ENCODE data around the gene LMO1.

LMO1 gene

DNA sequence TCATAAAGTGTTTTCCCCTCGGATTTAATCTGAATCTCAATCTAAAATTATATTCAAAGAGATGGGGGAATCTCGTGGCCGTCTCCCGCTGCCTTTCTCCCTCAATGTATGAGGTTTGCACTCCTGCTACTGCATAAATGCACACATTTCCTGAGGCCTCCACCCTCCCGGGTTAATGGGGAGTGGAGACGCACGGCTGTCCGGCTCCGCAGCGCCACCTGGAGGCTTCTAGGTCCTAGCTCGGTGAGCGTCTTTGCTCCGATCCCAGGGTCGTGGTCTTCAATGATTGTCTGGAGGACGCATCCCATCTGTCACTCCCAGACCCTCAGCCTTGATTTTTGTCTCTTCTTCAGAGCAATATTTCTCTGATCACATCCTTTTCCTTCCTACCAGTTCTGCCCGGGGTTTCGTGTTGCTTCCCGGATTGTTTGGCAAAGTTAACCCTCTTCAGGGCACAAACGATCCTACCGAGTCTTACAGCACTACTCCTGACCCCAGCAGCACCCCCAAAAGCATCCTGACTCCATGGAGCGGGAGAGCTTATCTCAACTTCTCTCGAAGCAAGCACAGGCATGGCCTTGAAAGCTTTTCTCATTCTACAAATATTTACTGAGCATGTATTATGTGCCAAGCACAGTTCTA, at the start of gene LMO1:
Gene LMO1, minus strand, starts transcription at position 110 of the 642 bp plus-strand sequence. CDS start 516 bp downstream, outside the sequence.
- peak; percentile 91 for DNase-seq

DNA sequence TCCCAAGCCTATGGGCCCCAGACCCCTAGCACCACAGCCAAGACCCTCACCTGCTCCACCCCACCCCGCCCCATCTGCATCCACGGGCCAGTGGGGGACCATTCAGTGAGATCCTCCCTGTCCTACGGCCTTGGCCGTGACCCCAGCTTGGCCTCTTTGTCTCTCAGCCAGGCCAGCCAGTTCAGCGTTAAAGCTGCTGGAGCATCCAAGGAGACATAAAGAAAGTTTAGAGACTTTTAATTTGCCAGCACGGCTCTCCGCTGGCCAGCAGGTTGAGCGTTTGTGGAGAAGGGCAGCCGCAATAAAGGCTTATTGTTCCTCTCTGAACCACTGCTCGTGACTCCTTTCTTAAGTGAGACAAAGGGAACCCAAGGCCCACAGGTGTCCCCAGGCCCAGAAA, 49.3 kb upstream of the LMO1 start:
- DNase-seq = no peak

DNA sequence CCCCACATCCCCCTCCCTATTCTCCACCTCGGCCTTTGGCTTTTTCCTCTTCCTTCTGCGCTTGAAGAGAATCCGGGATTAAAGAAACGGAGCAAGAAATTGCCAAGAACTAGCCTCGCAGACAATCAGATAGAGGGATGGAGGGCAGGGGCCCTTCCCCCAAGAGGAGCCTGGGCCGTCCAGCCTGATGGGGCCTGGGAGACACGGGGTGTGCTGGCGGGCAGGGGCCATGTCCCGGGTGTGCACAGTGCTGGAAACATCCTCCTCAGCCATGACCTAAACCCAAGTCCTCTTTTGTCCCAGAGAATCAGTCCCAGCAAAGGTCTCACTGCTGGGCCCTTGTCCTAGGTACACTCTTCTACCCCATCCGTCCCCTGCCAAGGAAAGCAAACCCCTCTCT, 47.7 kb upstream of the LMO1 start:
- DNase-seq = no peak

GRCh38 chr11:8310743-8311298, 47.1 kb upstream of the LMO1 start:
- DNase-seq = no peak

DNA sequence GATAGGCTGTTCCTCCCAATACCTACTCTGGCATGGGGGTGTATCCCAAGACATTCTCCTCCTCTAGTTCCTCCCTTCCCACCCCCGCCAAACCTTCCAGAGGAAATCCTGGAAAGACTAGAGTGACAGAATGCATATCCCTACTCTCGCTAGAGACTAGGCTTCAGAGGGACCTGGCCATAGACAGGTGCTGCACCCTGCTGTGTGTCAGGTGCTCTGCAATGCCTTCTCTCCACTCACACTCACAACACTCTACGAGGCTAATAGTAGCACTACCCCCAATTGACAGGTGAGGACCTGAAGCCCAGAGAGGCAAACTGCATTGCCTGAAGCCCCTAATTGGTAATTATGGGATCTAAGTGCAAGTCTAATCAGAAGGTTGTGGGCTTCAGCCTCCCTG, 46.2 kb upstream of the LMO1 start:
- no peak for DNase-seq

GRCh38 chr11:8309311-8309710, 45.6 kb upstream of the LMO1 start:
- no peak for DNase-seq

- DNase-seq = no peak
These were observed 43.9 kb upstream of the LMO1 start for GRCh38 chr11:8307601-8308000.

DNA sequence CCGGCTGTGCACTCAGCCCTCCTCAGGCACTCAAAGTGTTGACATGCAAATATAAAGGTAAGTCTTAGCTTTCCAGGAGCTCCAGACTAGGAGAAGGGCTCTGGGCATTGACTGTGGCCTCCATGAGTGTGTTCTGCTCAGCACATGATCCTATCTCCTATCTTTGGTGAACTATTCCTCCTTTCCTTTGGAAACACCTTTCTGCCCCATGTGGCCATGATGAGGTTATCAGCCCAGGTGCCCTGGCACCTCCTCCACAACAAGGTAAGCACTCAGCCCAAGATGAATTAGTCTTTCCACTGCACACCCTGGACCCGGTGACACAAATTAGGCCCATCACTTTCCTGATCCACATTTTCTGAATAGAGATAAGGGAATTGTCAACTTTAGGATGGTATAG, 37.9 kb upstream of the LMO1 start:
- no peak for DNase-seq

- DNase-seq = no peak
These were observed 35.4 kb upstream of the LMO1 start for GRCh38 chr11:8298801-8299786.

- DNase-seq = no peak
These were observed 34.2 kb upstream of the LMO1 start for GRCh38 chr11:8297781-8298440.

GRCh38 chr11:8296872-8297271, 33.2 kb upstream of the LMO1 start:
- DNase-seq = no peak

DNA sequence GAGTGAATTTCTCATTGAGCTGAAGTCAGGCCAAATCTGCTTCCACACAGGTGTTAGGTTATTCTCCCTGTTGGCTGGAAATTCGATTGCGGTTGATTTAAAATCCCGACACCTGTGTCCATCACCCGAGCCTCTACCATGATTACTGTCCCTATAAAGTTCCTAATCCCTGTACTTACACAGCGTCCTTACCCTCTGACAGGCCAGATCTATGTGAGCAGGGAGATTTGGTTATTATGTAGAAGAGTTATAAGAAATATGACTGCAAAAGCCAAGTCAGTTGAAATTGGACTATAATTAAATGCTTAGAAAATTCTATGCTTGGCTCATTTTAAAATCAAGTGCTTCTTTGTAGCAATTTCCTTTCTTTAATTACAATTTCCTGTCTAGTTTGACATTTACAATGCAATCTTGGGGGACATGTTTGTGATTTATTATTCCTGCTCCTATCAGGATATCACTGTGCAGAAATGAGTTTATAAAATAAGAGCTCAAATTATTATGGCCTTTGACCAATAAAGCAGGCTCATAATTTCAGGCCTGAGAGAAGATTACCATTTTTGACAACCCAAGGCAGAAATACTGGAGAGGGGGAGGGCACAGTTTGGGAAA, 32.5 kb upstream of the LMO1 start:
- DNase-seq = no peak

- no peak for DNase-seq
These were observed 30.7 kb upstream of the LMO1 start for GRCh38 chr11:8294251-8294935.

GRCh38 chr11:8293171-8293570, 29.5 kb upstream of the LMO1 start:
- no peak for DNase-seq

GRCh38 chr11:8292351-8292750, 28.7 kb upstream of the LMO1 start:
- DNase-seq = no peak

DNA sequence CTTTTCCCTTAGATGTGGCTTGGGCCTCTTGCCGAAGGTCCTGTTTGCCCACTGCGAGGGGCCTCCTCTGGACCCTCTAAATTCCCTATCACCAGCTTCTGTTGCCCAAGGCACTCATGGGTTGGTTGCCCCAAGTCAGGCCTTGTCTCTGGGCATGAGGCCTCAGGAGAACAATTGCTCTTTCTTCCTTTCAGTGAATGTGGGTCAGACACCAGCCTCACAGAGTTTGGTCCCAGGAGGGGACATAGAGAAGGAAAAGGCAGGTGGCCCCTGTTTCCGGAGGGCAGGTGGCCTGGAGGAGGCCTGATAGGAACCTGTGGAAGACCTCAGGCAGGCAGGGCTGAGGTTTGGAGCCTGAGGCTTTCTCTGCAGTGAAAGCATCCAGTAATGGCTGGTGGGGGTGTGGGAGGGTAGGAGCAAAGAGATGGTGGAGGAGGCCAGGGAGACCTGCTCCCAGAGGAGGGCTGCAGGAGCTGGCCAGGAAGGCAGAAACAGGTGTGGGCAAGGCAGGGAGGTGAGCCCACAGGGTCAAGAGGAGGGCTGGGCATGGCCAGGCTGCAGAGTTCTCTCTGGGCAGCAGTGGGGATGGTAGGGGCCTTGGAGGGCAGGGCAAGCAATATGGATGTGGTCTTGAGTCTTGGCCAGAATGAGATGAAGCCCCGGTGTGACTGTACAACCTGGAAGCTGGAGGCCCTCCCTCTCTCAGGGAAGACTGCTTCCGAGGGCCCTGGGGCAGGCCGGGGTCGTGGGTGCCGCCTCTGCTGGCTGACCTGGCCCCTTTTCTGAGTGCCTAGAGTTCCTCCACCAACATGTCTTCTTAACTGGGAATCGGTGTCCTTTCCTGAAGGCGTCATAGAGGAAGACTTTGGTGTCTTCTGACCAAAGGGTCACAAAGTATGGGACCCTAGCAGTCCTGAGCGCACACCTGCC, 28.0 kb upstream of the LMO1 start:
- DNase-seq = no peak

DNA sequence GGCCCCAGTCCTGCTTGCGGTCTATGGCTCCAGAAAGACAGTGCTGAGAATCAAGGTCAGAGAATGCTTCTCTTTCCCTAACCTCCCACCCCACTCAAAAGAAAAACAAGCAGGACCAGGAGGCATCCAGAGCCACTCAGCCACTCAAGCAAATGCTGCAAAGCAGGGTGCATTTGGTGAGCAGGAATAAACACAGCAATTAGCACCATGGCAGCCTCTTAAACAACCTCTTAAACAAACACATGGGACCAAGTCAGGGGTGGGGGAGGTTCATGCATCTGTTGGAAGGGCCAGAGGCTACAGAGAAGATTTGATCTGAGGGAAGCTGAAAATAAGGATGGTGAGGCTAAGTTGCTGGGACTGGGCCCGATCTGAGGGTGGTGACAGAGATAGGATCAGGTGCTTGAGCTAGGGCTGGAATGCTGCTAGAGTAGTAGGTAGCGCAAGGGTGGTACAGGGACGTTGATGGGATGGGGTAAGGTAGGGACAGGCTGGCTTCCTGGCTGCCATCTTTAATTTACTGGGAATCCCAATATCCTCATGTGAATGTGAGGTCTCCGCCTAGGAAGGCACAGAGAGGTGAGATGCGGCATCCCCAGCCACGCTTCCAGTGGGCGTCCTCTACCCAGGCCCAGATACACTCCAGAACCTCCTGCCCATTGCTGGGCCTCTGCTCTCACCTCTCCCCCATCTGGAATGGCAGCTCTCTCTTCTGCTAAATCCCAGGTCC, 26.6 kb upstream of the LMO1 start:
- no peak for DNase-seq

GRCh38 chr11:8289492-8289918, 25.8 kb upstream of the LMO1 start:
- no peak for DNase-seq

GRCh38 chr11:8288824-8289491, 25.3 kb upstream of the LMO1 start:
- DNase-seq = no peak
